SK-N-SH treated with all-trans-retinoic acid at 6 μM for 48 hours (cell line): ENCODE data around the gene KCTD20.

Experiments
- OSR1 ChIP-seq: fragments of 250-450 bp; sonication (Bioruptor Pico); IDR thresholded peaks from 2 replicates; pipeline ENCODE4 v1.8.0; 2022; ENCODE audit warnings: moderate library complexity, mild to moderate bottlenecking, inconsistent platforms
- RARB ChIP-seq: fragments of 250-450 bp; sonication (Bioruptor Pico); IDR thresholded peaks from 2 replicates; pipeline ENCODE4 v1.8.0; 2021; ENCODE audit warnings: mild to moderate bottlenecking, moderate library complexity
- ZNF565 ChIP-seq: fragments of 450-650 bp; formaldehyde crosslinking; conservative IDR thresholded peaks from 2 replicates; pipeline ENCODE4 v1.5.0; 2020; ENCODE audit warnings: low read depth, mild to moderate bottlenecking, moderate library complexity
- ZNF8 ChIP-seq: fragments of 450-650 bp; formaldehyde crosslinking; IDR thresholded peaks from 2 replicates; pipeline ENCODE4 v1.5.0; 2020; ENCODE audit warnings: mild to moderate bottlenecking, moderate library complexity

DNA sequence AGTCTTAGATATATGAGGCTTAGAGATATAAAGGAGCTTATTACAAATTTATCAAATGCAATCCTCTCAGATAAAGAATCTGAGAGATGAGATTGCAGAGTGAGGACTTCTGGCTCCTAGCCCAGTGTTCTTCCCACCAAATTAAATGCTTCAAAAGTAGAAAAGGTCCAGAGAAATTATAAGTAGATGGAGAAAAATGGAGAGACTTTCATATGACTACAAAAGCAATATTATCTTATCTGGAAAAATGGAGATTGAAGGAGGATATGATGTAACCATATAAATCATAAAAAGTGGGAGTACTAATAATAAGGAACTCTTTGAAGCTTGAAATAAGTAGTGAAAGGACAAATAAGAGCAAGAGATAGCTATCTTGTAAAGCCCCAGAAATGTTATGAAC lies 2.8 kb downstream of the KCTD20 start:
- TF ChIP-seq ZNF8 (CRISPR knock-in tag): no peak
- no peak for TF ChIP-seq RARB (CRISPR knock-in tag)
- TF ChIP-seq ZNF565 (CRISPR knock-in tag): no peak
- TF ChIP-seq OSR1: no peak
